GM12878 (cell line): ENCODE results near the gene ZNF837. TPM values are rescaled to one million over a fixed set of nuclear protein-coding genes. Genes with fewer than 3 reads are reported as not detected.
A peak's percentile ranks its signal among the peaks of the same experiment; 100 is the strongest.

ENCODE experiments used
- ASH2L ChIP-seq: fragments of 300-600, 200-600 bp; sonication (generic); IDR thresholded peaks from 2 replicates; pipeline ENCODE4 v1.6.1; 2017; ENCODE audit warnings: low read depth, mild to moderate bottlenecking, borderline replicate concordance
- CHD2 ChIP-seq: IDR thresholded peaks from 2 replicates; pipeline ENCODE4 v1.6.1; 2011; ENCODE audit warnings: low read depth, low read length, improper control_type of control experiment, borderline replicate concordance
- CREB1 ChIP-seq: IDR thresholded peaks from 2 replicates; pipeline ENCODE4 v1.6.1; 2012; ENCODE audit warnings: low read depth, mild to moderate bottlenecking, inconsistent platforms
- GABPA ChIP-seq: IDR thresholded peaks from 2 replicates; pipeline ENCODE4 v1.6.1; 2014; ENCODE audit warnings: antibody characterized with exemption, low read depth, mild to moderate bottlenecking, inconsistent platforms
- HCFC1 ChIP-seq: fragments of 150-350 bp; IDR thresholded peaks from 2 replicates; pipeline ENCODE4 v1.6.1; 2014; ENCODE audit warnings: low read length
- LARP7 ChIP-seq: fragments of 450-650 bp; IDR thresholded peaks from 2 replicates; pipeline ENCODE4 v1.6.1; 2017; ENCODE audit warnings: mild to moderate bottlenecking
- NFYA ChIP-seq: IDR thresholded peaks from 2 replicates; pipeline ENCODE4 v1.6.1; 2011; ENCODE audit warnings: low read depth, mild to moderate bottlenecking, low read length, improper control_type of control experiment, borderline replicate concordance
- NR2C2 ChIP-seq: IDR thresholded peaks from 2 replicates; pipeline ENCODE4 v1.6.1; 2011; ENCODE audit warnings: borderline replicate concordance, low read depth; ENCODE audit not compliant: control insufficient read depth, insufficient read length
- POU2F2 ChIP-seq: IDR thresholded peaks from 3 replicates; pipeline ENCODE4 v1.6.1; 2011; ENCODE audit warnings: low read depth, mild to moderate bottlenecking, low read length, borderline replicate concordance
- SIN3A ChIP-seq: IDR thresholded peaks from 2 replicates; pipeline ENCODE4 v1.6.1; 2012; ENCODE audit warnings: low read depth, low read length, improper control_type of control experiment
- SIX5 ChIP-seq: IDR thresholded peaks from 2 replicates; pipeline ENCODE4 v1.6.1; 2011; ENCODE audit warnings: mild to moderate bottlenecking, low read depth, low read length, moderate library complexity; ENCODE audit not compliant: severe bottlenecking
- SMAD5 ChIP-seq: IDR thresholded peaks from 2 replicates; pipeline ENCODE4 v1.6.1; 2016; ENCODE audit warnings: antibody characterized with exemption, low read depth
- SP1 ChIP-seq: IDR thresholded peaks from one replicate; pipeline ENCODE4 v1.6.1; 2011; ENCODE audit warnings: low read depth, low read length
- SREBF2 ChIP-seq: IDR thresholded peaks from 2 replicates; pipeline ENCODE4 v1.6.1; 2012; ENCODE audit warnings: mild to moderate bottlenecking, low read length
- SUPT20H ChIP-seq: IDR thresholded peaks from 2 replicates; pipeline ENCODE4 v1.6.1; 2011; ENCODE audit warnings: low read depth, mild to moderate bottlenecking, low read length, moderate library complexity, borderline replicate concordance; ENCODE audit not compliant: control insufficient read depth
- SUZ12 ChIP-seq: fragments of 200-600 bp; sonication (generic); IDR thresholded peaks from one replicate; pipeline ENCODE4 v1.6.1; 2018; ENCODE audit warnings: antibody characterized with exemption, mild to moderate bottlenecking; ENCODE audit not compliant: unreplicated experiment
- TBL1XR1 ChIP-seq: IDR thresholded peaks from 2 replicates; pipeline ENCODE4 v1.6.1; 2012; ENCODE audit warnings: low read depth, low read length, improper control_type of control experiment
- YBX1 ChIP-seq: fragments of 450-650 bp; IDR thresholded peaks from 2 replicates; pipeline ENCODE4 v1.6.1; 2016; ENCODE audit warnings: antibody characterized with exemption
- ZZZ3 ChIP-seq: IDR thresholded peaks from 2 replicates; pipeline ENCODE4 v1.6.1; 2011; ENCODE audit warnings: low read depth; ENCODE audit not compliant: control insufficient read depth, insufficient read length
- polyA plus RNA-seq, 11 experiments: library from polyadenylated mRNA; depleted of rRNA in 4 of 11; unstranded in 6 of 11; stranded (reverse) in 5 of 11; fragments of >200 nt; fragmentation: Nextera tagmentation in 4 of 11; fragmentation: Illumina TruSeq in 1 of 11; extraction: Ambion mirVana in 4 of 11; extraction: Trizol in 1 of 11; gene quantifications; 1 replicate in 1 of 11; 2 replicates in 10 of 11; pipeline versions ENCODE4 v1.2.1 to v1.2.3, GENCODE V29; 2011 to 2016; ENCODE audit warnings: inconsistent platforms in 2 of 11, missing spikeins in 2 of 11, low read depth in 1 of 11
- total RNA-seq, 4 experiments: library from RNA; depleted of rRNA in 3 of 4; stranded (reverse); fragments of >200 nt in 3 of 4; fragmentation: Illumina TruSeq in 1 of 4; extraction: Trizol in 1 of 4; gene quantifications; 2 replicates each; pipeline versions ENCODE4 v1.2.1 to v1.2.3, GENCODE V29; 2013 to 2021
- TF ChIP-seq, protein P1 (sequence below): fragments of 450-650 bp; IDR thresholded peaks from 2 replicates; pipeline ENCODE4 v1.6.1; 2016; ENCODE audit warnings: mild to moderate bottlenecking, moderate library complexity, borderline replicate concordance
- TF ChIP-seq, protein P2 (sequence below): fragments of 450-650 bp; formaldehyde crosslinking; IDR thresholded peaks from 2 replicates; pipeline ENCODE4 v1.4.0; 2020; ENCODE audit warnings: mild to moderate bottlenecking, moderate library complexity
- TF ChIP-seq, protein P3 (sequence below): IDR thresholded peaks from 2 replicates; pipeline ENCODE4 v1.6.1; 2012; ENCODE audit warnings: low read depth, low read length, improper control_type of control experiment

ZNF837 gene
- total and polyA plus RNA-seq, 10 of the 15 experiments (the other 5 are each of a cell fraction or from before 2014, with no cell fraction given): 0.07 to 2.9 (median 2.0) TPM; not detected in 2

DNA sequence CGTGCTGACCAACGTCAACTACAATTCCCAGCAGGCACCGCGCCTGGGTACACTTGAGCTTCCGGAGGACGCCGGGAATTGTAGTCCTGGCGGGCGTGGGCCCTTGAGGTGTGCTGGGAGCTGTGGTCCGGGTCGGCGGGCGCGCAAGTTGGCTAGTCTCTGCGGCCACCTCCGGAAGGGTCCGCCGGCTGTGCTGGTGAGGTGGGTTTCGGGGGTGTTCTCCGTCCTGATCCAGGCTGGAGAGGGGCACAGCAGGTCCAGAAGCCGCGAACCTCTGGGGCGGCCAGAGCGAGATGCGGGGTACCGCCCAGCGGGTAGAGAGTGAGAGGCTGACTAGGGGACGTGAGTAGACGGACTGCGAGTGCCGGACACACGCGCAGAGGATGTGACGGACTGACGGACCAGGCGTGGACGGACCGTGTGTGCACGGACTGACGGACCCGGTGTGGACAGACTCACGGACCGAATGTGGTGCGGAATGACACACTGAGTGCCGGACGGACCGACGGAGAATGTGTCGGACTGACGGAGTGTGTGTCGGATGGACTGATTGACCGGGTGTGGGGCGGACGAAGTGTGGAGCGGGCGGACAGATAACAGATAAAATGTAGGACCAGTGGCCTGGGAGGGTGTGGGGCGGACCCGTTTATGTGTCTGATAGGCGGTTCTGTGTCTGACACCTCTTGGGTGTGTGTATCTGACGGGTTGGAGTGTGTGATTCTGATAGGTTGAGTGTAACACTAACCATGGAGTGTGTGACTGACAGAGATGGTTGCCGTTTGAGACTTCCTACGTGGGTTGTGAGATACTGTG is 53.7 kb downstream of the ZNF837 start, which contains the start of gene ZSCAN22 (continued):
- no peak for TF ChIP-seq ZZZ3
- no peak for TF ChIP-seq NR2C2
- no peak for TF ChIP-seq YBX1
- no peak for TF ChIP-seq SUZ12
- TF ChIP-seq SP1: peak; percentile 49
- TF ChIP-seq ASH2L: no peak; the same call in 1 of the 2 replicates
- TF ChIP-seq NFYA: no peak
- peak; percentile 49; the same call in 1 of the 2 replicates for TF ChIP-seq SREBF2
- TF ChIP-seq, protein P1, sequence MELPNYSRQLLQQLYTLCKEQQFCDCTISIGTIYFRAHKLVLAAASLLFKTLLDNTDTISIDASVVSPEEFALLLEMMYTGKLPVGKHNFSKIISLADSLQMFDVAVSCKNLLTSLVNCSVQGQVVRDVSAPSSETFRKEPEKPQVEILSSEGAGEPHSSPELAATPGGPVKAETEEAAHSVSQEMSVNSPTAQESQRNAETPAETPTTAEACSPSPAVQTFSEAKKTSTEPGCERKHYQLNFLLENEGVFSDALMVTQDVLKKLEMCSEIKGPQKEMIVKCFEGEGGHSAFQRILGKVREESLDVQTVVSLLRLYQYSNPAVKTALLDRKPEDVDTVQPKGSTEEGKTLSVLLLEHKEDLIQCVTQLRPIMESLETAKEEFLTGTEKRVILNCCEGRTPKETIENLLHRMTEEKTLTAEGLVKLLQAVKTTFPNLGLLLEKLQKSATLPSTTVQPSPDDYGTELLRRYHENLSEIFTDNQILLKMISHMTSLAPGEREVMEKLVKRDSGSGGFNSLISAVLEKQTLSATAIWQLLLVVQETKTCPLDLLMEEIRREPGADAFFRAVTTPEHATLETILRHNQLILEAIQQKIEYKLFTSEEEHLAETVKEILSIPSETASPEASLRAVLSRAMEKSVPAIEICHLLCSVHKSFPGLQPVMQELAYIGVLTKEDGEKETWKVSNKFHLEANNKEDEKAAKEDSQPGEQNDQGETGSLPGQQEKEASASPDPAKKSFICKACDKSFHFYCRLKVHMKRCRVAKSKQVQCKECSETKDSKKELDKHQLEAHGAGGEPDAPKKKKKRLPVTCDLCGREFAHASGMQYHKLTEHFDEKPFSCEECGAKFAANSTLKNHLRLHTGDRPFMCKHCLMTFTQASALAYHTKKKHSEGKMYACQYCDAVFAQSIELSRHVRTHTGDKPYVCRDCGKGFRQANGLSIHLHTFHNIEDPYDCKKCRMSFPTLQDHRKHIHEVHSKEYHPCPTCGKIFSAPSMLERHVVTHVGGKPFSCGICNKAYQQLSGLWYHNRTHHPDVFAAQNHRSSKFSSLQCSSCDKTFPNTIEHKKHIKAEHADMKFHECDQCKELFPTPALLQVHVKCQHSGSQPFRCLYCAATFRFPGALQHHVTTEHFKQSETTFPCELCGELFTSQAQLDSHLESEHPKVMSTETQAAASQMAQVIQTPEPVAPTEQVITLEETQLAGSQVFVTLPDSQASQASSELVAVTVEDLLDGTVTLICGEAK: peak; percentile 99
- TF ChIP-seq TBL1XR1: peak; percentile 58; the same call in 1 of the 2 replicates
- TF ChIP-seq, protein P2, sequence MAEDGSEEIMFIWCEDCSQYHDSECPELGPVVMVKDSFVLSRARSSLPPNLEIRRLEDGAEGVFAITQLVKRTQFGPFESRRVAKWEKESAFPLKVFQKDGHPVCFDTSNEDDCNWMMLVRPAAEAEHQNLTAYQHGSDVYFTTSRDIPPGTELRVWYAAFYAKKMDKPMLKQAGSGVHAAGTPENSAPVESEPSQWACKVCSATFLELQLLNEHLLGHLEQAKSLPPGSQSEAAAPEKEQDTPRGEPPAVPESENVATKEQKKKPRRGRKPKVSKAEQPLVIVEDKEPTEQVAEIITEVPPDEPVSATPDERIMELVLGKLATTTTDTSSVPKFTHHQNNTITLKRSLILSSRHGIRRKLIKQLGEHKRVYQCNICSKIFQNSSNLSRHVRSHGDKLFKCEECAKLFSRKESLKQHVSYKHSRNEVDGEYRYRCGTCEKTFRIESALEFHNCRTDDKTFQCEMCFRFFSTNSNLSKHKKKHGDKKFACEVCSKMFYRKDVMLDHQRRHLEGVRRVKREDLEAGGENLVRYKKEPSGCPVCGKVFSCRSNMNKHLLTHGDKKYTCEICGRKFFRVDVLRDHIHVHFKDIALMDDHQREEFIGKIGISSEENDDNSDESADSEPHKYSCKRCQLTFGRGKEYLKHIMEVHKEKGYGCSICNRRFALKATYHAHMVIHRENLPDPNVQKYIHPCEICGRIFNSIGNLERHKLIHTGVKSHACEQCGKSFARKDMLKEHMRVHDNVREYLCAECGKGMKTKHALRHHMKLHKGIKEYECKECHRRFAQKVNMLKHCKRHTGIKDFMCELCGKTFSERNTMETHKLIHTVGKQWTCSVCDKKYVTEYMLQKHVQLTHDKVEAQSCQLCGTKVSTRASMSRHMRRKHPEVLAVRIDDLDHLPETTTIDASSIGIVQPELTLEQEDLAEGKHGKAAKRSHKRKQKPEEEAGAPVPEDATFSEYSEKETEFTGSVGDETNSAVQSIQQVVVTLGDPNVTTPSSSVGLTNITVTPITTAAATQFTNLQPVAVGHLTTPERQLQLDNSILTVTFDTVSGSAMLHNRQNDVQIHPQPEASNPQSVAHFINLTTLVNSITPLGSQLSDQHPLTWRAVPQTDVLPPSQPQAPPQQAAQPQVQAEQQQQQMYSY: no peak
- TF ChIP-seq POU2F2: peak; percentile 7; the same call in 1 of the 3 replicates
- no peak for TF ChIP-seq SMAD5
- TF ChIP-seq GABPA: peak; percentile 96
- TF ChIP-seq LARP7: peak; percentile 99
- TF ChIP-seq CREB1: peak; percentile 96
- peak; percentile 94 for TF ChIP-seq HCFC1
- no peak for TF ChIP-seq SUPT20H
- TF ChIP-seq SIX5: peak; percentile 99
- TF ChIP-seq, protein P3, sequence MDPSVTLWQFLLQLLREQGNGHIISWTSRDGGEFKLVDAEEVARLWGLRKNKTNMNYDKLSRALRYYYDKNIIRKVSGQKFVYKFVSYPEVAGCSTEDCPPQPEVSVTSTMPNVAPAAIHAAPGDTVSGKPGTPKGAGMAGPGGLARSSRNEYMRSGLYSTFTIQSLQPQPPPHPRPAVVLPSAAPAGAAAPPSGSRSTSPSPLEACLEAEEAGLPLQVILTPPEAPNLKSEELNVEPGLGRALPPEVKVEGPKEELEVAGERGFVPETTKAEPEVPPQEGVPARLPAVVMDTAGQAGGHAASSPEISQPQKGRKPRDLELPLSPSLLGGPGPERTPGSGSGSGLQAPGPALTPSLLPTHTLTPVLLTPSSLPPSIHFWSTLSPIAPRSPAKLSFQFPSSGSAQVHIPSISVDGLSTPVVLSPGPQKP: peak; percentile 60
- 0 out of 2 replicates have a peak, but pooled peaks have one; percentile 41 for TF ChIP-seq SIN3A
- peak; percentile 80; the same call in 1 of the 2 replicates for TF ChIP-seq CHD2
